HL-60/S4 (cell line): ENCODE results near the gene C16orf86.

Source experiments
- in situ Hi-C: fragments of 300-500 bp; cut with MboI; formaldehyde crosslinking; loops from 2 replicates; pipeline ENCODE4 v1.14.3; 2022; ENCODE audit warnings: low sequenced_read_pairs

The C16orf86 gene

DNA sequence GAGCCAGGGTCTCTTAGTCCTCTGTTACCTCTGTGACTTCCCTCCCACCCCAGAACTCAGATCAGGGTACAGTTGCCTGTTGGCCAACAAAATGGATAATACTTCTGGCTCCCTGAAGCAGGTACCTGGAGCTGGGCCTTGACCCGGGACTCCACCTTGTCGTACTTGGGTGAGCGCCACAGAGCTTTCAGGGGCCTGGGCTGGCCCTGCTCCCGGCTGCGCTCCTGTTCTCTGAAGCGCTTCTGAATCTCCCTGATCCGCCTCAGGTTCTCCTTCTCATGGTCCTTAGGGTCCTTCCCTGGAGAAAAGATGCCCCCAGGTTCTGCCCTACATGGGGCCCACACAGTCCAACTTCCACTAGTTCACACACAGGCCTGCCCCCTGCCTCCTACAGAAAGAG is 1.7 kb upstream of the C16orf86 start:
- in situ Hi-C loops: loop anchor here (10.0 kb wide), 1 partner anchor 270 kb away; the partner anchor contains the start of genes CTRL and PSMB10

- in situ Hi-C loops: loop anchor here (10.0 kb wide), 1 partner anchor 269 kb away; the partner anchor contains the start of genes CTRL and PSMB10
Measured at GRCh38 chr16:67665598-67665997, 1.0 kb upstream of the C16orf86 start.

- in situ Hi-C loops: loop anchor here (10.0 kb wide), 1 partner anchor 269 kb away; the partner anchor contains the start of genes CTRL and PSMB10
Measured at GRCh38 chr16:67666032-67666551, 522 bp upstream of the C16orf86 start.

- in situ Hi-C loops: loop anchor here (10.0 kb wide), 1 partner anchor 267 kb away; the partner anchor contains the start of genes CTRL and PSMB10
Measured at GRCh38 chr16:67667453-67667816, 821 bp downstream of the C16orf86 start.

GRCh38 chr16:67667817-67668494 is 1.3 kb downstream of the C16orf86 start:
- in situ Hi-C loops: loop anchor here (10.0 kb wide), 1 partner anchor 267 kb away; the partner anchor contains the start of genes CTRL and PSMB10

GRCh38 chr16:67668495-67669157 is 2.0 kb downstream of the C16orf86 start:
- in situ Hi-C loops: loop anchor here (10.0 kb wide), 1 partner anchor 266 kb away; the partner anchor contains the start of genes CTRL and PSMB10

DNA sequence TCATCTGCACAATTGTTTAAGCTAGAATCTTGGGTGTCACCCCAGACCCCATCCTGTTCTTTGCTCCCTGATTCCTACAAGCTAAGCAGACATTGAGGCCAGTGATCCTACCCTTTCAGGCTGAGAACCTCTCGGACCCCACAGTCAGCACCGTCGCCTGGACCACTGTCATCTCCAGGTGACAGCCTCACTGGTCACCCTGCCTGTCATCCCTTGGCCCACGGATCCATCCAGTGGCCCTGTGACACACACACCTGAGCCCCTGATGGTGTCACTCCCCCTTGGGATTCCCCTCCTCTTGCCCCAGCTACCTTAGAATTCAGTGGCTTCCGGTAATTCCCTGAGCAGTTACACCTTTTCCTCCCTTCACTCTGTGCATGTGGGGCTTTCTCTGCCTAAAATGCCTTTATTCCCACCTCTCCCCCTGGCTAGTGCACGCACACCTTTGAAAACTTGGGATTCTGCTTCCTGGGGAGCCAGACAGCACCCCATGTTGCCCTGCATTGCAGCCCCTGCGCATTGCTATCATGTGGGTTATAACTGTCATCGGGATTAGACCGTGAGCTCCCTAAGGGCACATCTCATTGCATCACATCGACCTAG is 3.0 kb downstream of the C16orf86 start:
- in situ Hi-C loops: loop anchor here (10.0 kb wide), 1 partner anchor 265 kb away; the partner anchor contains the start of genes CTRL and PSMB10

- in situ Hi-C loops: no loop called here
Measured at GRCh38 chr16:67672306-67672705, 5.7 kb downstream of the C16orf86 start.

DNA sequence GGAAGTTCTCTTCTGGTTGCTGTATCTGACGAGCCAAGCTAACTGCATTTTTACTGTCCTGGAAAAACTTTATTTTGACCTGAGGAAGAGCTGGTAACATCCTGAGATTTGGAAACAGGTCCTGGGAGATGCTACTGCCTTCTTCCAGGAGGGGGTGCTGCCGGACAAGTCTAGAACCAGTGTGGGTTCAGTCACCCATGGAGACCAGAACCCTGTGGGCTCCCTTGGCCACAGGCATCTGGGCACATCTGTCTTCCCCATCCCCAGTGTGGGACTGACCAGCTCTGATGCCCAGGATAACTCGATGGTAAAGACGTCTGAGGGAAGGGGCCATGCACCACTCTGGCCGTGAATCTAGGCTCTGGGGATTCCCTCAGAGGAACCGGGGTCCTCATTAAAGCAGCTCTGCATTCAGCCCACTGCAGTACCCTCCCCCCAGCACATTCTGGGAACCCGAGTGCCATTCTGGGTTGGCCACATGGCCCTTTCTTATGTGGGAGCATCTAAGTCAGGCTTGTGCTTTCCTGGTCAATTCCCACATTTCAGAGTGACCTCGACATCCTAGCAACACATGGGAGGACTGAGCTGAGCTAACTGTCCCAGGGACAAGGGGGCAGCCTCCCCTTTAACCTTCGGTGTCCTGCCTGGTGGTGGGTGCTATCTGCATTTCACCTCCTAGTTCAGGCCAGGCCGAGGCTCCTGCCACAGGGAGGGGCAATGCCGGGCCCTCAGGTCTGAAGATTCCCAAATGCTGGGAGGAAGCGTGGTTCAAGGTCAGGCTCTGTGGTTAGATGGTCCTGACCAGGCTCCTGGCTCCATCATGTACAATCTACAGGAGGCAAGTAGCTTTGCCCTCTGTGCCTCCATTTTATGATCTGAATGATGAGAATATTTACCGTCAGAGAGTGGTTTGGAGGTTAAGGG is 6.4 kb downstream of the C16orf86 start:
- in situ Hi-C loops: no loop called here

DNA sequence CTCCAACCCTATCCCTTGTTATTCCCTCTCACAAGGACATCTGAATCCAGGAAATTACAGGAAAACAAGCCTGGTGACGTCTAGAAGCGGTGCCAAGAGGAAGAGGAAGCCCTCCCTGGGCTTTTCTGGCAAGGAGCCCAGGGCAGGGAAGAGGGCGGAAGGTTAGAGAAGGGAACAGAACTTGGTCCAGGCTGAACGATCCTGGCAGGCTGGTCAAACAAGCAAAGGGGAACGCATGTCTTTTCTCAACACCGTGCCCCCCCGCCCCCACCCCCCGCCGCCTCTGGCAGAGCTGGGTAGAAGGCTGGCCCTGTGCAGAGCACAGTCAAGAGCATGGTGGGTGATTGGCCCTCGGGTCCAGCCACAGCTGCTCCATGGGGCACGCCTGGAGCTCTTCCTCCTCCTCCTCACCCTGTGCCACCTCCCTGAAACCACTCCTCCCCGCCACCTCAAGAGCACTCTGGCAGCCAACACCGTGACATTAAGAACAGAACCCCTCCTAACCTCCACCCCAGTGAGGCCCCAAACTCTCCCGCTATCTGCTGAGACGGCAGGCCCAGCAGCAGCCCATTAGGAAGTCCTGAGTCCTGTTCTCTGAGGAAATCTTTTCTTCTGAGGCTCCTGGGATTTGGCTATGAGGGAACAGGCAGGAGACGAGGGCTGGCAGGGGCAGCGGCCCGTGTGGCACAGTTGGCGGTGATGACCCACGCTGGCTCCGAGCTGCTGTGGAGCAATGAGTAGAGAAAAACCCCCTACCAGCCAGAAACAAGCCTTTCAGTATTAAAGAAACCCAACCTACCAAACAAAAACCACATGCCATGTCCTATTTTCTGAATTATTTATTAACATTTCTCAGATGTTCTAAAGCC is 7.3 kb downstream of the C16orf86 start:
- in situ Hi-C loops: no loop called here

DNA sequence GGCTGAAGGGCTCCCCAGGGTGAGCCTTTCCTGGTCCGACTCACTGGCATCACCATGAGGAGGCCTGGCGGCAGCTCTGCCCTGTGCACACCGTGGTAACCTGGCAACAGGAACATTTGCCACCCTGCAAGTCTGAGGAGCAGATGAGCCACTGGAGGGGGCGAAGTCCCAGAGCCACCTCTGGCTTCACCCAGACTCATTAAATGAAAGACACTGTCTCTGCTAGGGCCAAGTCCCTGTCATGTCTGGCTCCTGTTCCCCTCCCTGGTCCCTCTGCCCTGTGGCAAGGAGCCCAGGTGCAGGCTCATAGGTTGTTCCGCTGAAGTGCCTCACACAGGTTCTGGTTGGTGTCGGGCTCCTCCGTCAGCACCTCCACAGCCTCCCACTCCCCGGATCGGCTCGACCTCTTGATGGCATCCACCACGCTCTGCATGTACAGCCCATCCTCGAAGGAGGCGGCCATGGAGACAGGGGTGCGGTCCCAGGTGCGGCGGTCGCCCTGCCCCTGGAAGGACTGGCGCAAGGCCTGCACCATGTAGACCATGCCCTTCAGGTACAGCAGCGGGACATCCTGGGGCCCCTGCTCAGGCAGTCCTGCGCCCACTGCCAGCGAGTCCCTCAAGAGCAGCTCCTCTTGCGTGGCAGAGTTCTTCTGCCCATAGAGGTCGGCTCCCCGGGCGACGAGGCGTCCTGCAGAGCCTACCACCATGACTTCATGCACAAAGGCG is 8.4 kb downstream of the C16orf86 start:
- in situ Hi-C loops: no loop called here

DNA sequence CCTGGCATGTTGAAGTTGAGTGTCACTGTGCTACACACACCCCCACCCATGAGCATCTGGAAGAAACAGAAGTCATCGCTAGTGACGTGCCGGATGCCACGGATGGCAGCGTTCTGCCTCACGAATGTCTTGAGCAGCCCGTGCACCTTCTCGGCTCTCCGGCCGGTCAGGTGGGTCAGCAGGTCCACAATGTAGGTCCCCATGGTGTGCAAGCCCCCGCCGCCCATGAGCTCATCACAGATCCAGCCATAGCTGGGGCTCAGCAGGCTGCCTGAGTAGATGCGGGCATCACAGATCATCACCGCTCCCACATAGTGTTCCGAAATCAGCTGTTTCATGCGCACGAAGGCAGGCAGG is 8.9 kb downstream of the C16orf86 start:
- in situ Hi-C loops: no loop called here

GRCh38 chr16:67675999-67676398 is 9.4 kb downstream of the C16orf86 start:
- in situ Hi-C loops: no loop called here

GRCh38 chr16:67676516-67676915 is 9.9 kb downstream of the C16orf86 start:
- in situ Hi-C loops: no loop called here

GRCh38 chr16:67676939-67677338 is 10.3 kb downstream of the C16orf86 start:
- in situ Hi-C loops: no loop called here

DNA sequence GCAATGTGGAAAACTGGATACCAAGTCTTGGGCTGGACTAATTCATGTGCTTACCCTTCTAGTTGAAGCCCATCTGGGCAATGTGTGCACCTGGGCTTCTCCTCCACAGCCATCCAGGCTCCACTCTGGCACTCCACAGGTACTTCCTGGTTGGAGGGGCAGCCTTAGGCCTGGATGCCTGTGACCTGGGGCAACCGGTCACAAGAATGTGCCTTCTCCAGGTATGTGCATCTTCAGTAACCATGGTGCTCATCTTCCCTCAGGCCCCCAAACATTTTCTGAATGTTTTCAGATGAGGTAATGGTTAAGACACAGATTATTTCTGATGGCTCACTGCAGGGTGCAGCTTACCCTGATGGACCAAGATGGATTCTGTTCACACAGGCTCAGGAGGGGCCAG is 11.1 kb downstream of the C16orf86 start:
- in situ Hi-C loops: no loop called here

DNA sequence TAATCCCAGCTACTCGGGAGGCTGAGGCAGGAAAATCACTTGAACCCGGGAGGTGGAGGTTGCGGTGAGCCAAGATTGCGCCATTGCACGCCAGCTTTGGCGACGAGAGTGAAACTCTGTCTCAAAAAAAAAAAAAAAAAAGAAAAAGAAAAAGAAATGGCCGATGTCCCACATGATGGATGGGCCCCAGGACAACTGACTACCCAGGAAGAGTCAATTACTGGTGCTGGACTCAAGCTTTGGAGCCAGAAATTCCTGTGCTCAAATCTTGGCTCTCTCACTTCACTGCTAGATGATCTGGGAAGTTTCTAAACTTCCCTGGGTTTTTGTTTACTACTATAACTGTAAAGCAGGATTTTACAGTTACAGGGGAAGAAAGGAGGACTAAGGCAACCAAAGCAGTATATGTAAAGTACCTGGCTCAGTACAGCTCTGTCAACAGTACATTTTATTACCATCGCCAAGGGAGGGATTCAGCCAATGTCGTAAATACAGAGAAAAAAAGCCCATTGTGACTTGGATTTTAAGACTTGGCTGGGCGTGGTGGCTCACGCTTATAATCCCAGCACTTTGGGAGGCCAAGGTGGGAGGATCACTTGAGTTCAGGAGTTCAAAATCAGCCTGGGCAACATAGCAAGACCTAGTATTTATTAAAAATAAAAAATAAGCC is 11.9 kb downstream of the C16orf86 start:
- in situ Hi-C loops: no loop called here
